ENCODE measurements around the gene CFAP58. TPM values are rescaled to one million over a fixed set of nuclear protein-coding genes. Genes with fewer than 3 reads are reported as not detected.

The CFAP58 gene
- total RNA-seq, 4 donors from 2014 or later = 0.13 to 0.36 (median 0.27) TPM; not detected in 1

DNA sequence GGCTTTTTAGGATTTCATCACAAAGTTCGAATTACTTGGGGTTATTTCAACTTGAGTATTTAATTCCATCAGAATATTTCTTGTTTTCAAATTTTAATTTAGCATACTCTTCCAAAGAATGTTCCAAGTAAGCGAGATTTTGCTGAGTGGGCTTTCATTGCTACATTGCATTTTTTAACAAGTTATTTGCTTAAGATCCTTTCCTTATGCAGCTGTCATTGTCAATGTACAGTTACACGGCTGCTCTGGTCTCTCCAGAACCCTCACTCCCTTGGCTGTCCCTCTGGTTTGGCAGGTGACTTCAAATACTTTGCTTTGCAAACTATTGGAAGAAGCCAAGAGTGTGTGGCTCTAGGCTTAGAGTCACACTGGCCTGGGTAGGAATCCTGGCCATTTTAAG lies 80.0 kb downstream of the CFAP58 start:
- Histone ChIP-seq H3K4me3 (no peak overlapping the region), H3K36me3 (no peaks in the 10 kb centered on the region), H3K27ac (no peak overlapping the region), H3K9me3 (no peaks in the 10 kb centered on the region), H3K27me3 (no peaks in the 10 kb centered on the region), H3K4me1 (no peaks in the 10 kb centered on the region)
- in situ Hi-C loops (cut with MboI; ENCODE audit: low sequenced_read_pairs in 4 of 4) (no loop called here), intact Hi-C loops (cut with DNase I; ENCODE audit: low total_unique reads) (no loop called here)
- no peak for ATAC-seq
- TF ChIP-seq, protein P1, sequence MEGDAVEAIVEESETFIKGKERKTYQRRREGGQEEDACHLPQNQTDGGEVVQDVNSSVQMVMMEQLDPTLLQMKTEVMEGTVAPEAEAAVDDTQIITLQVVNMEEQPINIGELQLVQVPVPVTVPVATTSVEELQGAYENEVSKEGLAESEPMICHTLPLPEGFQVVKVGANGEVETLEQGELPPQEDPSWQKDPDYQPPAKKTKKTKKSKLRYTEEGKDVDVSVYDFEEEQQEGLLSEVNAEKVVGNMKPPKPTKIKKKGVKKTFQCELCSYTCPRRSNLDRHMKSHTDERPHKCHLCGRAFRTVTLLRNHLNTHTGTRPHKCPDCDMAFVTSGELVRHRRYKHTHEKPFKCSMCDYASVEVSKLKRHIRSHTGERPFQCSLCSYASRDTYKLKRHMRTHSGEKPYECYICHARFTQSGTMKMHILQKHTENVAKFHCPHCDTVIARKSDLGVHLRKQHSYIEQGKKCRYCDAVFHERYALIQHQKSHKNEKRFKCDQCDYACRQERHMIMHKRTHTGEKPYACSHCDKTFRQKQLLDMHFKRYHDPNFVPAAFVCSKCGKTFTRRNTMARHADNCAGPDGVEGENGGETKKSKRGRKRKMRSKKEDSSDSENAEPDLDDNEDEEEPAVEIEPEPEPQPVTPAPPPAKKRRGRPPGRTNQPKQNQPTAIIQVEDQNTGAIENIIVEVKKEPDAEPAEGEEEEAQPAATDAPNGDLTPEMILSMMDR (IDR thresholded peaks at IDR 0.05 in 4 of 5, conservative IDR thresholded peaks at IDR 0.05 in 1 of 5) = no peak
- no peak for TF ChIP-seq POLR2A (IDR thresholded peaks at IDR 0.05)
- no peak for DNase-seq

DNA sequence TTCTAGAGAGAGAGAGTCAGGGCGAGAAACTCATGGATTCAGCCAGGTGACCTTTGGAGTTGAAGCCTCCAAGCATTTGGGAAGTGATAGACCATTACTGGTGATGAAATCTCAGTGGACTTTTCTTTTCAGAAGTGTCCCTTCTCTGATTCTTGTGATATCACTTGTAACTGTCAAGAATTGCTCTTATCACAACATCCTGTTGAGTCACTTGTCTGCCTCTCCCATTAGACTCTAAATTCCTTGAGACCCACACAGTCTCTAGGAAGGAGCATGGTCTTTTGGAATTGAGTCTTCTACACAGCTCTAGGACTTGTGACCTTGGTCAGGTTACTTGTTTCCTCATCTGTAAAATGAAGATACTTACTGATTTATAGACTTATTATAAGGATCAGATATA lies 81.0 kb downstream of the CFAP58 start:
- in situ Hi-C loops (cut with MboI; ENCODE audit: low sequenced_read_pairs in 4 of 4) (no loop called here), intact Hi-C loops (cut with DNase I; ENCODE audit: low total_unique reads) (no loop called here)
- Histone ChIP-seq H3K36me3 (no peaks in the 10 kb centered on the region), H3K27me3 (no peaks in the 10 kb centered on the region), H3K4me1 (no peaks in the 10 kb centered on the region), H3K27ac (no peak overlapping the region), H3K9me3 (no peaks in the 10 kb centered on the region), H3K4me3 (no peak overlapping the region)
- TF ChIP-seq POLR2A (IDR thresholded peaks at IDR 0.05) = no peak
- TF ChIP-seq, protein P1 (IDR thresholded peaks at IDR 0.05 in 4 of 5, conservative IDR thresholded peaks at IDR 0.05 in 1 of 5) = no peak
- DNase-seq (no peak), ATAC-seq (no peak)

DNA sequence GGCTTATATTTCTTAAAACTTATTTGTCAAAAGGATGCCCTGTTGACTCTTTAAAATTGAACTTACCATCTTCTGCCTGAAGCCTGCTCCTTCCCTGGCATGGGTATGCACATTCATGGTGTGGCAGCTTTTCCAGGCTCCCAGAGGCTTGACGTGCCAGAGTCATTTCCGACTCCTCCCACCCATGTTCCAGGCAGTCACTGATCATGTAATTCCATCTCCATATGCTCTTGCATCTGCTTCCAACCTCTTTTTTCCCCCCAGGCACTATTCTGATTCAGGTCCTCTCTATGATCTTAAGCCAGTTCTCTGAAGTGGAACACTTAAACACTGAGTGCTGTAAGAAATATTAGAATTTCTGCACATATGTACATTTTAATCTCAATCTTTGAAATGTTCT lies 82.2 kb downstream of the CFAP58 start:
- Histone ChIP-seq H3K27me3 (no peaks in the 10 kb centered on the region), H3K9me3 (no peaks in the 10 kb centered on the region), H3K4me3 (no peak overlapping the region), H3K27ac (no peak overlapping the region), H3K36me3 (no peaks in the 10 kb centered on the region), H3K4me1 (no peaks in the 10 kb centered on the region)
- no peak for TF ChIP-seq POLR2A (IDR thresholded peaks at IDR 0.05)
- TF ChIP-seq, protein P1 (IDR thresholded peaks at IDR 0.05 in 4 of 5, conservative IDR thresholded peaks at IDR 0.05 in 1 of 5) = no peak
- ATAC-seq (no peak), DNase-seq (no peak)
- intact Hi-C loops (cut with DNase I; ENCODE audit: low total_unique reads) (no loop called here), in situ Hi-C loops (cut with MboI; ENCODE audit: low sequenced_read_pairs in 4 of 4) (no loop called here)

DNA sequence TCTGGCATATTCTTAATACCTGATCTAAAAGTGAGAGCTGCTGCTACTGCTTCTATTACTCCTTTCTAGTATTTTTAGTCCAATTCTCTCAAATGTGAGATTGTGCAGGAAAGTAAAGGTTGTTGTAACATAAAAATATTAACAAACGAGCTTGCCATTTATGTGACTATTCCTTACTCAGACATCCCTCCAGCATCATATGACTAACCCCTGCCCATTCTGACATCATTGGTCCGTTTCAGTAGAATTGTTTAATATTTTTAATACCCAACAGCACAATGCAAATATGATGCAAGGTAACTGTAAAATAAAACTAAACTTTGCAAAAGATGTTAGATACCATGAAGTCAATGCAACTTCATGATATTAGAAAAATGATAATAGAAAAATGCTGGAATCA lies 83.6 kb downstream of the CFAP58 start:
- Histone ChIP-seq H3K27me3 (no peaks in the 10 kb centered on the region), H3K9me3 (no peaks in the 10 kb centered on the region), H3K27ac (no peak overlapping the region), H3K4me3 (no peak overlapping the region), H3K36me3 (no peaks in the 10 kb centered on the region), H3K4me1 (no peaks in the 10 kb centered on the region)
- in situ Hi-C loops (cut with MboI; ENCODE audit: low sequenced_read_pairs in 4 of 4) = no loop called here
- TF ChIP-seq POLR2A (IDR thresholded peaks at IDR 0.05) = no peak
- TF ChIP-seq, protein P1 (IDR thresholded peaks at IDR 0.05 in 4 of 5, conservative IDR thresholded peaks at IDR 0.05 in 1 of 5) = no peak
- DNase-seq (no peak), ATAC-seq (no peak)
- intact Hi-C loops (cut with DNase I; ENCODE audit: low total_unique reads) = no loop called here

DNA sequence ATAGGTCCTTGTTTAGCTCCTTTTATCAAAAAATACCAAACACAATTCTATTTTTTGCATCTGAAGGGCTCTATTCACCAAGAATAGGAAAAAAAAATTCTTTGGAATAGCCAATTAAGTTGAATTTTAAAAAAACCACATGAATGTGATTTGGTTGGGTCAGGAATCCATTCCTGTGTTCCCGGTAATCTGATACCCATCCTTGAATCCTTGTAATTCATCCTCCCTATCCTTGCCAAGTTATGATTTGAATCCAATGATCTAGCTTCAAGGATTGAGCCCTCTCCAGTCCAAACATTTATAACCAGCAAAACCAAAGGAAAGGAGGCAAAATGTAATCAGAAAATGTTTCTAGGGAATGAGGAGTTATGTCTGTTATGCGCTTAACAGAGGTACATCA lies 86.6 kb downstream of the CFAP58 start:
- Histone ChIP-seq H3K4me1 (no peaks in the 10 kb centered on the region), H3K9me3 (no peaks in the 10 kb centered on the region), H3K27me3 (no peaks in the 10 kb centered on the region), H3K27ac (no peak overlapping the region), H3K36me3 (no peaks in the 10 kb centered on the region), H3K4me3 (no peak overlapping the region)
- ATAC-seq (no peak), DNase-seq (no peak)
- TF ChIP-seq POLR2A (IDR thresholded peaks at IDR 0.05) = no peak
- TF ChIP-seq, protein P1 (IDR thresholded peaks at IDR 0.05 in 4 of 5, conservative IDR thresholded peaks at IDR 0.05 in 1 of 5) = no peak
- intact Hi-C loops (cut with DNase I; ENCODE audit: low total_unique reads) (no loop called here), in situ Hi-C loops (cut with MboI; ENCODE audit: low sequenced_read_pairs in 4 of 4) (no loop called here)
